Duodenal mucosa (tissue), 2 donors: ENCODE measurements around the gene ABHD18.
A peak's percentile ranks its signal among the peaks of the same experiment; 100 is the strongest.
"Not testable (repeated sequence)": the region's sequence is repeated elsewhere in the genome, so short reads cannot be mapped to it uniquely, and the experiment has no call there.

Experiments
- H3K27ac ChIP-seq: one replicate; pipeline ENCODE4 v1.7.0; 2013; ENCODE audit warnings: low read depth, low read length
- H3K27me3 ChIP-seq, 2 donors: one replicate each; pipeline ENCODE4 v1.7.0; 2013; ENCODE audit warnings: low read length in 2 of 2, control low read depth in 1 of 2; ENCODE audit not compliant: insufficient read depth in 2 of 2, control insufficient read depth in 1 of 2
- H3K36me3 ChIP-seq, 2 donors: one replicate each; pipeline ENCODE4 v1.7.0; 2013; ENCODE audit warnings: low read length in 2 of 2, control low read depth in 1 of 2; ENCODE audit not compliant: insufficient read depth in 2 of 2, control insufficient read depth in 1 of 2
- H3K4me1 ChIP-seq, 2 donors: one replicate each; pipeline ENCODE4 v1.7.0; 2013; ENCODE audit warnings: low read length in 2 of 2, control low read depth in 1 of 2; ENCODE audit not compliant: insufficient read depth in 2 of 2, control insufficient read depth in 1 of 2
- H3K4me3 ChIP-seq, 2 donors: one replicate each; pipeline ENCODE4 v1.7.0; 2013; ENCODE audit warnings: low read length in 2 of 2, low read depth in 1 of 2
- H3K9ac ChIP-seq, 2 donors: one replicate each; pipeline ENCODE4 v1.7.0; 2013; ENCODE audit warnings: low read length in 2 of 2, low read depth in 1 of 2
- H3K9me3 ChIP-seq, 2 donors: one replicate each; pipeline ENCODE4 v1.7.0; 2013; ENCODE audit warnings: low read length in 2 of 2, control low read depth in 1 of 2; ENCODE audit not compliant: control insufficient read depth in 1 of 2

The ABHD18 gene

GRCh38 chr4:127965062-127965802 is at the start of gene ABHD18, which contains the start of gene MFSD8:
Gene ABHD18, plus strand, starts transcription at chr4:127965406. Its CDS starts 17,550 bp downstream, at chr4:127982956.
Gene MFSD8, minus strand, starts transcription at chr4:127965173. Its CDS starts 40 bp downstream, at chr4:127965133.
- Histone ChIP-seq H3K4me3 (peak within 1 kb of the TSS; percentile 99), H3K27ac (peak within 1 kb of the TSS; percentile 99), H3K4me1 (peaks cover 4 to 8% of the 10 kb centered on the region in 2 donors), H3K9me3 (no peaks in the 10 kb centered on the region), H3K36me3 (no peaks in the 10 kb centered on the region), H3K9ac (peak within 1 kb of the TSS; percentile 99), H3K27me3 (no peaks in the 10 kb centered on the region)

GRCh38 chr4:127916512-127916911 is 48.7 kb upstream of the ABHD18 start:
- H3K9ac ChIP-seq, result no peak overlapping the region
- no peaks in the 10 kb centered on the region for H3K9me3 ChIP-seq
- peaks cover 20 to 35% of the 10 kb centered on the region in 2 donors for H3K36me3 ChIP-seq
- H3K4me1 ChIP-seq, result no peaks in the 10 kb centered on the region
- H3K4me3 ChIP-seq, result no peak overlapping the region
- no peaks in the 10 kb centered on the region for H3K27me3 ChIP-seq
- H3K27ac ChIP-seq, result no peak overlapping the region

DNA sequence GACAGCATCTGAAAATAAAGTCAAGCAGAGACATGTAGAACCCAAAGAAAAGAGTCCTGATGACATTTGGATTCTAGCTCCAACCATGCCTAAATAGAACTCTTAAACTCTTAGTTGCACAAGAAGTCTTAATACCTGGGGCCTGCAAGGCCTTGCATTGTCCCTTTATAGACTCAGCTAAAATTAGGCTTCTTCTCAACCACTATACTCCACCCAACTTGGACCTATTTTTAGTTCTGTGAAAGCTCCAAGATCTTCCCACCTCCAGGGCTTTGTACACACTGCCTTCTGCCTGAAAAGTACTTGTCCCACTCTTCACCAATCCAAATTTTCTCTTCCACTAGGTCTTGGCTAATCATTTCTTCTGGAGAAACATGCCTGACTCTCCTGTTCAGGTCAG is 48.1 kb upstream of the ABHD18 start:
- peaks cover 20 to 37% of the 10 kb centered on the region in 2 donors for H3K36me3 ChIP-seq
- H3K9ac ChIP-seq, result no peak overlapping the region
- H3K9me3 ChIP-seq, result no peaks in the 10 kb centered on the region
- no peak overlapping the region for H3K27ac ChIP-seq
- H3K4me1 ChIP-seq, result no peaks in the 10 kb centered on the region
- H3K4me3 ChIP-seq, result no peak overlapping the region
- H3K27me3 ChIP-seq, result no peaks in the 10 kb centered on the region

DNA sequence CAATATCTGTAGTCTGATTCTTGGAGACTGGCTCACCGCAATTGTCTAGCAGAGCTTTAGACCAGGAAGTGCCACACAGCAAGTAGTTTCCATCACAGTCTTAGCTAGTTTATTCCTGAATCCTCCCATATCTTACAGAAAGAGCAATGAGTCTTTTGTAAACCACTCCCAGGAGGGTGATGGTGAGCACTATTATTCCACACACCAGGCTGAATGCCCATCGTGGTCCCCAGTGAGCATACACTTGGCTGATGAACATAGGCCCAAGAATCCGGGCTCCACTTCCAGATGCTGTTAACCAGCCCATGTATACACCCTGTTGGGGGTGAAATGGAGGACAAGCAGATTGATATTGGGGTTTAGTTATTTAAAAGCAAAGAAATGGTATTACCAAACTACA is 44.7 kb upstream of the ABHD18 start:
- Histone ChIP-seq H3K36me3 (peaks cover 20 to 37% of the 10 kb centered on the region in 2 donors), H3K27me3 (no peaks in the 10 kb centered on the region), H3K27ac (no peak overlapping the region), H3K9me3 (no peaks in the 10 kb centered on the region), H3K9ac (no peak overlapping the region), H3K4me3 (no peak overlapping the region), H3K4me1 (no peaks in the 10 kb centered on the region)

GRCh38 chr4:127922226-127922625 is 43.0 kb upstream of the ABHD18 start:
- H3K9me3 ChIP-seq, result no peaks in the 10 kb centered on the region
- H3K4me1 ChIP-seq, result no peaks in the 10 kb centered on the region
- no peak overlapping the region for H3K27ac ChIP-seq
- H3K36me3 ChIP-seq, result peaks cover 20 to 35% of the 10 kb centered on the region in 2 donors
- H3K27me3 ChIP-seq, result no peaks in the 10 kb centered on the region
- no peak overlapping the region for H3K4me3 ChIP-seq
- no peak overlapping the region for H3K9ac ChIP-seq

- H3K27me3 ChIP-seq, H3K9me3 ChIP-seq, H3K9ac ChIP-seq, H3K4me1 ChIP-seq, H3K4me3 ChIP-seq, H3K27ac ChIP-seq: not testable (repeated sequence)
- H3K36me3 ChIP-seq, result peaks cover 5 to 19% of the 10 kb centered on the region in 2 donors
Measured at GRCh38 chr4:127925720-127926119, 39.5 kb upstream of the ABHD18 start.

GRCh38 chr4:127930175-127930574 is 35.0 kb upstream of the ABHD18 start:
- no peak overlapping the region for H3K27ac ChIP-seq
- H3K9ac ChIP-seq, result no peak overlapping the region
- H3K27me3 ChIP-seq, result no peaks in the 10 kb centered on the region
- no peak overlapping the region for H3K4me3 ChIP-seq
- H3K4me1 ChIP-seq, result no peaks in the 10 kb centered on the region
- H3K9me3 ChIP-seq, result no peaks in the 10 kb centered on the region
- peaks cover 0 to 13% of the 10 kb centered on the region in 2 donors for H3K36me3 ChIP-seq

GRCh38 chr4:127931836-127932235 is 33.4 kb upstream of the ABHD18 start:
- not testable (repeated sequence) for H3K4me1 ChIP-seq, H3K27me3 ChIP-seq, H3K4me3 ChIP-seq, H3K9me3 ChIP-seq, H3K27ac ChIP-seq, H3K9ac ChIP-seq
- H3K36me3 ChIP-seq, result peaks cover 0 to 13% of the 10 kb centered on the region in 2 donors

DNA sequence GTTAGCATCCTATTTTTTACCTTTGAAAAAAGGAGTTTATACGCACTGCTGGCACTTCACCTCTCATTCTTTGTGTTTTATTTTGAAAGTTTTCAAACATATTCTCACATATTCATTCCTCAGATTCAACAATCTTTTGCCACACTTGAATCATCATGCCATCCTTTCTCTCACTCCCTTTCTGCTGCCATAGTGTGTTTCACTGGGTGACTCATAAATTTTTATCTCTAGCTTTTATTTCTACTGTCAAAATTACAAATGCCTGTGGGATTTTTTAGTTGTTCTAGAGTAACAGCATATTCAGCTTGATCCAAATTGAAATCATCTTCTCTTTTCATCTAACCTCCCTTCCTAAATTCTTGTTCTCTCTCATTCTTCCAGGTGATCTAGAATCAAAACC is 28.2 kb upstream of the ABHD18 start:
- H3K9me3 ChIP-seq, result no peaks in the 10 kb centered on the region
- H3K27ac ChIP-seq, result no peak overlapping the region
- H3K4me1 ChIP-seq, result no peaks in the 10 kb centered on the region
- H3K4me3 ChIP-seq, result no peak overlapping the region
- no peak overlapping the region for H3K9ac ChIP-seq
- H3K27me3 ChIP-seq, result no peaks in the 10 kb centered on the region
- peaks cover 2 to 15% of the 10 kb centered on the region in 2 donors for H3K36me3 ChIP-seq

GRCh38 chr4:127957105-127957504 is 8.1 kb upstream of the ABHD18 start:
- H3K4me3 ChIP-seq, result no peak overlapping the region
- H3K36me3 ChIP-seq, result no peaks in the 10 kb centered on the region
- H3K9me3 ChIP-seq, result no peaks in the 10 kb centered on the region
- H3K9ac ChIP-seq, result no peak overlapping the region
- H3K27me3 ChIP-seq, result no peaks in the 10 kb centered on the region
- no peak overlapping the region for H3K27ac ChIP-seq
- no peaks in the 10 kb centered on the region for H3K4me1 ChIP-seq
